C4-2B (cell line): ENCODE measurements around the gene HEATR5A.

Source experiments
- H3K27ac ChIP-seq: fragments of 450-650 bp; 2 replicates; pipeline ENCODE4 v1.5.1; 2017
- ZFX ChIP-seq: fragments of 450-650 bp; IDR thresholded peaks from 2 replicates; pipeline ENCODE4 v1.6.1; 2017
- TF ChIP-seq, protein P1 (sequence below): fragments of 450-650 bp; conservative IDR thresholded peaks from 2 replicates; pipeline ENCODE4 v1.5.1; 2017; ENCODE audit warnings: mild to moderate bottlenecking

The HEATR5A gene

GRCh38 chr14:31286456-31287293 lies 133.7 kb downstream of the HEATR5A start:
- TF ChIP-seq ZFX, result no peak
- TF ChIP-seq, protein P1, sequence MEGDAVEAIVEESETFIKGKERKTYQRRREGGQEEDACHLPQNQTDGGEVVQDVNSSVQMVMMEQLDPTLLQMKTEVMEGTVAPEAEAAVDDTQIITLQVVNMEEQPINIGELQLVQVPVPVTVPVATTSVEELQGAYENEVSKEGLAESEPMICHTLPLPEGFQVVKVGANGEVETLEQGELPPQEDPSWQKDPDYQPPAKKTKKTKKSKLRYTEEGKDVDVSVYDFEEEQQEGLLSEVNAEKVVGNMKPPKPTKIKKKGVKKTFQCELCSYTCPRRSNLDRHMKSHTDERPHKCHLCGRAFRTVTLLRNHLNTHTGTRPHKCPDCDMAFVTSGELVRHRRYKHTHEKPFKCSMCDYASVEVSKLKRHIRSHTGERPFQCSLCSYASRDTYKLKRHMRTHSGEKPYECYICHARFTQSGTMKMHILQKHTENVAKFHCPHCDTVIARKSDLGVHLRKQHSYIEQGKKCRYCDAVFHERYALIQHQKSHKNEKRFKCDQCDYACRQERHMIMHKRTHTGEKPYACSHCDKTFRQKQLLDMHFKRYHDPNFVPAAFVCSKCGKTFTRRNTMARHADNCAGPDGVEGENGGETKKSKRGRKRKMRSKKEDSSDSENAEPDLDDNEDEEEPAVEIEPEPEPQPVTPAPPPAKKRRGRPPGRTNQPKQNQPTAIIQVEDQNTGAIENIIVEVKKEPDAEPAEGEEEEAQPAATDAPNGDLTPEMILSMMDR, result peak; percentile 43

GRCh38 chr14:31283578-31284252 lies 136.6 kb downstream of the HEATR5A start:
- TF ChIP-seq, protein P1, result no peak
- no peak for TF ChIP-seq ZFX
- H3K27ac ChIP-seq, result no peak overlapping the region

More at GRCh38 chr14:31286456-31287293, 133.7 kb downstream of the HEATR5A start:
- H3K27ac ChIP-seq, result no peak overlapping the region

DNA sequence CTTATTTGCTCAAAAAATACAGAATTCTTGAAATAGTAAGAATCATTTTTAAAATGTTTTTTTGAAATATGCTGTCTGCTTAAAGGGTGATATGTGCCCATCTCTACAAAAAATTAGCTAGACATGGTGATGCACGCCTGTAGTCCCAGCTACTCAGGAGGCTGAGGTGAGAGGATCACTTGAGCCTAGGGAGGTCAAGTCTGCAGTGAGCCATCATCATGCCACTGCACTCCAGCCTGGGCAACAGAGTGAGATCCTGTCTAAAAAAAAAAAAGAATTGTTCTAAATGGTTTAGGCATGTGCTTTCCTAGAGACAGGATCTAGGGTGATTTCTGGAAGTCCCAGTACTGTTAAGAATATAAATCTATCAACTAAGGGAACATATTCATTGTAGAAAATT lies 137.2 kb downstream of the HEATR5A start:
- TF ChIP-seq, protein P1, result no peak
- TF ChIP-seq ZFX, result no peak

DNA sequence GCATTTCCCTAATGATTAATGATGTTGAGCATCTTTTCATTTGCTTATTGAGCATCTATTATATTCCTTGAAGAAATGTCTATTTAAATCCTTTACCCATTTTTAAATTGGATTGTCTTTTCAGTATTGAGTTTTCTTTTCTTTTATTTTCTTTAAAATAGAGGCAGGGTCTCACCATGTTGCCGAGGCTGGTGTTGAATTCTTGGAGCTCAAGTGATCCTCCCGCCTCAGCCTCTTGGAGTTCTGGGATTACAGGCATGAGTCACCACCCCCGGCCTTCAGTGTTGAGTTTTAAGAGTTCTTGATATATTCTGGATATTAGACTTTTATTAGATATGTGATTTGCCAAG lies 139.5 kb downstream of the HEATR5A start:
- TF ChIP-seq, protein P1, result no peak
- TF ChIP-seq ZFX, result no peak
- no peak overlapping the region for H3K27ac ChIP-seq

More for the DNA sequence above, 137.2 kb downstream of the HEATR5A start:
- no peak overlapping the region for H3K27ac ChIP-seq

DNA sequence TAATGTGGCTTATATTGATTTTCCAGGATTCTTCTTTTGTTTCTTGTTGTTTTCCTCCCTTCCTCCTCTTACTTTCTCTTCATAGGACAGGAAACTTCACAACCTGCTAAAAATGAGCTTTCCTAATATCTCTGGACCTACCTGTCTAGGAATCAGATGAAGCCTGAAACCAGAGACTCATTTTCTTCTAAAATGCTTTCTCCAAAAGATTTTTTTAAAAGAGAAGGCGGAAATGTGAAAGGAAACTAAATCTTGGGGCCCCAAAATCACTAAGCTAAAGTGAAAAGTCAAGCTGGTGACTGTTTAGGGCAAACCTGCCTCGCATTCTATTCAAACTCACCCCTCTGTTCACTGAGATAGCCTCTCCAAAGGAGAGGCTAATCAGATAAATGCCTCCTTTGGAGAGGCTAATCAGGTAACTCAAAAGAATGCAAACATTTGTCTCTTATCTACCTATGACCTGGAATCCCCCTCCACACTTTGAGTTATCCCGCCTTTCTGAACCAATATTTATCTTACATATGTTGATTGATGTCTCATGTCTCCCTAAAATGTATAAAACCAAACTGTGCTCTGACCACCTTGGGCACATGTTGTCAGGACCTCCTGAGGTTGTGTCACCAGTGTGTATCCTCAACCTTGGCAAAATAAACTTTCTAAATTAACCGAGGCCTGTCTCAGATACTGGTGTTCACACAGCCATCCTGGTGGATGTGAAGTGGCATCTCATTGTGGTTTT lies 140.0 kb downstream of the HEATR5A start:
- TF ChIP-seq, protein P1, result no peak

DNA sequence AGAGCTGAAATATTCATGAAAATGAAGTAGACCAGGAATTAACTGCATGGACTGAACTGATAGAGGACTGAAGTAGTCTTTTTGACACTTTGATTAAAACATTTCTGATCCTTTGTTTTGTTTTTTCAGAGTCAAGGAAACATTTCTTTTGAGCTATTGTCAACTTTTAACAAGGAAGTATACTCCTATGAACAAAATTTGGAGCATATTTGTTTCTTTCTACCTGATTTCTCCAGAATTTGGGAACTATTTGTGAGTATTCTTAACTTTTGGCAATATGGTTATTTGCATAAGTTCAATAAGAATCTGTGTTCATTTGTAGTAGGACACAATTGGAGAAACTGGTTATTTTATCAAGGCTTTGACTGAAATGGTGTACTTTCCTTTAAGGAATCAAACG lies 141.5 kb downstream of the HEATR5A start:
- no peak overlapping the region for H3K27ac ChIP-seq
- no peak for TF ChIP-seq ZFX
- TF ChIP-seq, protein P1, result no peak

More for the DNA sequence above, 140.0 kb downstream of the HEATR5A start:
- H3K27ac ChIP-seq, result no peak overlapping the region
